GM12801 (cell line): ENCODE results near the gene NT5DC4.

ENCODE experiments used
- TF ChIP-seq, protein P1 (sequence below): IDR thresholded peaks from one replicate; pipeline ENCODE4 v1.5.1; 2011; ENCODE audit warnings: control low read depth; ENCODE audit not compliant: insufficient read length; ENCODE audit errors: extremely low read depth

NT5DC4 gene

DNA sequence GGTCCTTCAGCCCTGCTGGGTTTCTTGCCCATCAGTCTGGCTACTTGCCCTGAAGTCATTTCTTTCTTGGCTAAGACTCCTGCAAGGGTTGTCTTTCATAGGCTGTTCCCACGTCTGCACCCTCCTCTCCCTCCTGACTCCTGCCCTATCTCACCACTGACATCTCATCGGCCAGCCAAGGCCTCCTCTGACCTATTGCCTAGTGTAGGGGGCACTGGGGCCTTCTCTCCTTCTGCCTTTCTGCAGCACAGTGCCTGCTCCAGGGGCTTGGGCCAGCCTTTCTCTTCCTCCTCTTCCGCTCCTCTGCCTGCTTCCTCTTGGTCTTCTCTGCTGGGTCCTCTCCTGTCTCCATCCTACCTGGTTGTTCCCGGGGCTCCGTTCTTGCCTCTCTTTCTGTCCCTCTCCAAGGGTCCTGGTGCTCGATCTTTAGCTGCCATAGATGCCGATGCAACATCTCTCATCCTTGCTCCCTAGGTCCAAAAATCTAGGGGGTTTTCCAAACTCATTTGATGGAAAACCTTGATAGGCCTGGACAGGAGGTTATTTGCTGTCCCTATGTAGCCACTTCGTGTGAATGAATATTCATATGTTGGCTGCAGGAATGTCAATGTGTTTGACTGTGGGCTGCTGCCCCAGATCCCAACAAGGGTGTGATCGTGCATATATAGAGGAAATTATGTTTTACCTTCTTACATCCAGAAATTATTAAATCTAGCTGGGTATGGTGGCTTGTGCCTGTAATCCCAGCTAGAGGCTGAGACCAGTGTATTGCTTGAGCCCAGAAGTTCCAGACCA lies 9.7 kb upstream of the NT5DC4 start:
- TF ChIP-seq, protein P1, sequence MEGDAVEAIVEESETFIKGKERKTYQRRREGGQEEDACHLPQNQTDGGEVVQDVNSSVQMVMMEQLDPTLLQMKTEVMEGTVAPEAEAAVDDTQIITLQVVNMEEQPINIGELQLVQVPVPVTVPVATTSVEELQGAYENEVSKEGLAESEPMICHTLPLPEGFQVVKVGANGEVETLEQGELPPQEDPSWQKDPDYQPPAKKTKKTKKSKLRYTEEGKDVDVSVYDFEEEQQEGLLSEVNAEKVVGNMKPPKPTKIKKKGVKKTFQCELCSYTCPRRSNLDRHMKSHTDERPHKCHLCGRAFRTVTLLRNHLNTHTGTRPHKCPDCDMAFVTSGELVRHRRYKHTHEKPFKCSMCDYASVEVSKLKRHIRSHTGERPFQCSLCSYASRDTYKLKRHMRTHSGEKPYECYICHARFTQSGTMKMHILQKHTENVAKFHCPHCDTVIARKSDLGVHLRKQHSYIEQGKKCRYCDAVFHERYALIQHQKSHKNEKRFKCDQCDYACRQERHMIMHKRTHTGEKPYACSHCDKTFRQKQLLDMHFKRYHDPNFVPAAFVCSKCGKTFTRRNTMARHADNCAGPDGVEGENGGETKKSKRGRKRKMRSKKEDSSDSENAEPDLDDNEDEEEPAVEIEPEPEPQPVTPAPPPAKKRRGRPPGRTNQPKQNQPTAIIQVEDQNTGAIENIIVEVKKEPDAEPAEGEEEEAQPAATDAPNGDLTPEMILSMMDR, result no peak

DNA sequence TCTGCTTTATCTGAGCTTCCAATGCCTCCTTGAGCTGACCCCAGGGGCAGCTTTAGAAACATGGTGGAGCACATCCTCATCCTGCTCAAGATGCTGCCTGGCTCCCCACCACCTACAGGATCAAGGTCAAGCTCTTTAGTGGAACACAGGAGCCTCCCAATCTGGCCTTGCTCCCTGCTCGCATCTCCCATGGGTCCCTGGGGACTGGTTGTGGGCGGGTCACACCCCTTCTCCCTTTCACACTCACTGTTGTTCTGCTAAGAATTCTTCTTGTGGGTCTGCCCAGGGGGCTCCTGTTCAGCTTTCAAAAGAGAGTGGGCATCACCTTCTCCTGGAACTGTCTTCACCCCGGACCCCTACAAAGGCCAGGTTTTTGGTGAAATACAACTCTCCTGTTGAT lies 8.4 kb upstream of the NT5DC4 start:
- TF ChIP-seq, protein P1, result no peak

DNA sequence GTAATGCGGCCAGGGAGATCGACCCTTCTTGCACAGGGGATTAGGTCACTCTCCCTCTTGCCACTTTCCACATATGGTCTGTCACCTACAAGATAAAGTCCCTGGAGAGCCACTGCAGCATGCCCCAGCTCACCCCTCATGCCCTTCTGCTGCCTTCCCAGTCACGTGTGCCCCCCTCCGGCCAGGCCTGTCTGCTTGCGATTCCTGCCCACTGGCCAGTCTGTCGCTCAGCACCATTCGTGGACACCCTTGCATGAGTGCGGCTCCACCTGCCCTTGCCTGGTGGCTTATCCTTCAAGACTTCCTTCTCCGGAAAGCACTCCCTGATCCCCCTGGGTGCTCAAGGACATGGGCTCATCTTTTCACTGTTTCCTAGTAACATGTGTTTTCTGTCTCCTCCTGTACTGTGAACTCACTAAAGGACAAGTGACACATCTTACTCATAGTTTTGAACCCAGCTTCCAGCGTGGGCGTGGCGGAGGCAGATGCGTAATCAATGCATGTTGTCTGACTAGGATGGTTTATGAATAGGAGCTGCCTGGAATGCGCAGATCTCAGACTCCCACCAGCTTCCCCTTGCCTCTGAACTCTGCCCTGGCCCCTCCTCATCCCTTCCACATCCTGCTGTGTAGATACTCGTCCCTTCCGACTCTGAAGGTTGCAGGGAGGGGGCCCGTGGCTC lies 7.8 kb upstream of the NT5DC4 start:
- TF ChIP-seq, protein P1, result no peak

DNA sequence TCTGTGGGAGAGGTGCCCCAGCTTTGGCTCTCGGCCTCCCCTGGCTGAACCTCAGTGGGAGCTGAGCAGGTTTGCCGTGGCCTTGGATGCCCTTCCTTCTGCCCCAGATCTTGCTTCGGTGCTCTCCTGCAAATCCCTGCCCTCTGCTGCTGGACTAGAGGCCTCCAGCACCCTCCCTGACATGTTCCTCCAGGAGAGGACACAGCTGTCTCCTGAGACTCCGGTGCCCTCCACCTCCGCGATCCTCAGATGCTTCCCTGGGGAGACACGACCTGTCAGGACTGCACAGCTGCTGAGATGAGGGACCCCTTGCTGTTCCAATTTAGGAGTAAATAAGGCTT lies 7.3 kb upstream of the NT5DC4 start:
- TF ChIP-seq, protein P1, result no peak

GRCh38 chr2:112713926-112714325 lies 6.9 kb upstream of the NT5DC4 start:
- TF ChIP-seq, protein P1, result no peak

- TF ChIP-seq, protein P1, result no peak
These were observed 6.5 kb upstream of the NT5DC4 start for GRCh38 chr2:112714331-112714730.

DNA sequence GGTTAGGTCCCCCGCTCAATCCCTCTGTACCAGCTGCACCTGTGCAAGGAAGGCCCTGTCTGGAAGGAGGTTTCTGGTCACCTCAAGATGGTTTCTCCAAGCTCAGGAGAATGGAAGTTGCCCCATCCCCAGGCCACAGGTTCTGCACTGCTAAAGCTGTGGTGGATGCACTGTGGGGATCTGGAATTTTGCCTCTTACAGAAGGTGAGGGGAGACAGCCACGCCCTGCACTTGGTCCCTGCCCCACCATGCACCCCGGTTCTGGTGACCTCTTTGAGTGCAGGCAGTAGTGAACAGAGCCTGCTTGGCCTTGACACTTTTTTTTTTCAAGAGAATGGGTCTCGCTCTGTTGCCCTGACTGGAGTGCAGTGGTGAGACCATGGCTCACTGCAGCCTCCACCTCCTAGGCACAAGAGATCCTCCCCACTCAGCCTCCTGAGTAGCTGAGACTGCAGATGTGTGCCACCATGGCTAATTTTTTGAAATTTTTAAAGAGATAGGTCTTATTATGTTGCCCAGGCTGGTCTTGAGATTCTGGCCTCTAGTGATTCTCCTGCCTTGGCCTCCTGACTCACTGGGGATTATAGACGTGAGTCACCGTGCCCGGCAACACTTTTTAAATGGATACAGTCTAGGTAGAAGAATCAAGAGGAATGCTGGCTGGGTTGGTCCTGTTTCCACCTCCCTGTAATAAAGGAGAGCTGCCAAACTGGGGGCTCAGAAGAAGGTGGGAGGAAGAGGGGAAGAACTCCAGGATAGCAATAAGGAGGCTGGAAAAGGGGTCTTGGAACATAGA lies 5.8 kb upstream of the NT5DC4 start:
- TF ChIP-seq, protein P1, result no peak
